GM21529 (cell line): Measurements from ENCODE around the gene ARAP2.

Source experiments
- ATAC-seq: cut with Tn5 transposase; IDR thresholded peaks from one replicate; pipeline ENCODE4 v1.9.1; 2021; ENCODE audit not compliant: unreplicated experiment

Gene ARAP2

DNA sequence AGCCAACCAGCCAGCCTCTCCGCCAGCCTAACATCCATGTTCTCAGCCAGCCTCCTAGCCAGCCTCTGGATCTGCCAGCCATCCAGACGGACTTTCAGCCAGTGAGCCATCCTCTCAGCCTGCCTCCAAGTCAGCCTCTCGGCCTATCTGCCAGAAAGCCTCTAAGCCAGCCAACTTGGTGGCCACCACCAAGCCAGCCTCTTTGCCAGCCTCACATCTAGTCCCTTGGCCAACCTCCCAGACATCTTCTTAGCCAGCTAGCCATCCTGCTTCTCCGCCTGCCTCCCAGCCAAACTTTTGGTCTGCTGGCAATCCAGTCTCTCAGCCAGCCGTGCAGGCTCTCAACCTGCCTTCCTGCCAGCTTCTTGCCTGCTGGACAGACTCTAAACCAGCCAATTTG, 16.4 kb upstream of the ARAP2 start:
- no peak for ATAC-seq

DNA sequence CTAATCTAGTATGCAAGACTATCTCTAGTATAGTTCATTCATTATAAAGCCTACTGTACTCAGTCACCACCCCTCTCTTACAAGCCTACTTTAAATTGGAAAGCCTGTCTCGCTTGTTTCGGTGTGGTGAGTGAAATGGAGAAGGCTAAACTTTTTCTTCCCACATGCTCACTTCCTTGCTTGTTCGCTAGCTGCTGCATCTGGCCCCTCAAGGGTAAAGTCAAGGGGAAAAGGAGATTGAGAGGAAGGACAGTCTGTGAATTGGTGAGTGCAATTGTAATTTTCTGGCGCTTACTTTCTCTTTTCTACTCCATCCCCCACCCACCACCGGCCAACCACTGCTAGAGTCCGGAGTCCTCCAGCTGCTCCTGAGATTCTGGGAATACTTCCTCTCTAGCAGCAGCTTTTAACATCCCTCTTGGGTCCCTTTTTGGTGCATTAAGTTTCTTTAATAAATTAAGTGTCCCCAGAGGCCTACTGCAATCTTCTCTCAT, 12.1 kb upstream of the ARAP2 start:
- ATAC-seq, result peak; percentile 73

DNA sequence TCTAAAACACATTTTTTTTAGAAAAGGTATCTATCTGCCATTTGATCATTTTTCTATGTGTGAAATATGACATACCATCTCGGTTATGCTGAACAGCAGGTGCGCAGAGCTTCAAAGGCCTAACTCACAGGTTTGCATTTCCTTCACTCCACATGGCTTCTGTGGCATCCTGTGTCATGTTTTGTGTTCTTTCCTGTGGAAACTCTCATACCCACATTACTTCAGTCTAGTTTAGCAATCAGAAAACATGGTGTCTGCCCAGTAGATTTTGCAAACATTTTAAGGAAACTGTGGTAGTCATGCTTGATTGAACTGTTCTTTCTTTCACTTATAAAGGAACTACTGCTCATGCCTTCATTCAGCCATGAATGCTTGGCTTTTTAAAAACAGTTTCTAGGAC, 11.3 kb upstream of the ARAP2 start:
- ATAC-seq, result peak; percentile 80

DNA sequence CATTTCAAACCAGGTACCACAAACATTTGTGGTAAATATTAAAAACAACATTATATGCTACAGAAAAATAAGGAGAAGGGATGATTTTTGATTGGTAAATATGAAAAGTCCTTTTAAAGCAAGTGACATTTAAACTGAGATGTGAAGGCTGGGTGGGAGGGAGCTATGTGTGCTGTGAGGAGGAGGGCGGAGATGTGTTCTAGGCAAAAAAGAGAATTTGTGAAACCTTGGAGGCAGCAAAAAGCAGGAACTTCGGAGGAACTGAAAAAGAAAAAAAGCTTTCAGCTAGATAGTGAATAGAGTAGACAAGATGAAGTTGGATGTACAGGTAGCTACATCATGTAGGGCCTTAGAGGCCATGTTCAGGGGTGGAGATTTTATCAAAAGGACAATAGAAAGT, 10.1 kb upstream of the ARAP2 start:
- ATAC-seq, result no peak

DNA sequence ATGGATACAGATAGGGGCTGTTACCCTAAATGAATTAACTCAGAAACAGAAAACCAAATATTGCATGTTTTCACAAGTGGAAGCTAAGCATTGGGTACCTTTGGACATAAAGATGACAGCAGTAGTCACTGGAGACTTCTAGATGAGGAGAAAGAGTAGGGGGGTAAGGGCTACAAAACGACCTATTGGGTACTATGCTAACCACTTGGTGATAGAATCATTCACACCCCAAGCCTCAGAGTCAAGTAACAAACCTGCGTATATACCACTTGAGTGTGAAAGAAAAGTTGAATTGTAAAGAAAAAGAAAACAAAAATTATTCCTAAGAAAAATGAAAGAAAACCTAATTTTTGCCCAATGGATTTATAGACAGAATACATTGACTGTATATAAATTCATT, 7.7 kb upstream of the ARAP2 start:
- ATAC-seq, result no peak

DNA sequence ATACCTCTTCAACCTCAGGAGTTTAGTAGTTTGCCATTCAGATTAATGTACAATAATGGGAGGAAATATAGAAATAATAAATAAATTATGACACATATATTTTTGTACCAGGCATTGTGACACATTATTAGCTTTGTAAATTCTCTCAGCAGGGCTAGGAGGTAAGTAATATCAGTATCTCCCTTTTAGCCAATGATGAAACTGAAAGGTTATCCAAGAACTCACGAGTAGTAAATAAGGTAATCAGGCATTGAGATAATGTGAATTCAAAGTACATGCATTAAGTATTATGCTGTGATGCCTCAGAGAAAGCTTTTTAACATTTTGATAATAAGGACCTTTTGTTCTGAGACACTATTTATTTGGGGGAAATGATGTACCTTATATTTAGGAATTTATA, 5.3 kb upstream of the ARAP2 start:
- ATAC-seq, result no peak

DNA sequence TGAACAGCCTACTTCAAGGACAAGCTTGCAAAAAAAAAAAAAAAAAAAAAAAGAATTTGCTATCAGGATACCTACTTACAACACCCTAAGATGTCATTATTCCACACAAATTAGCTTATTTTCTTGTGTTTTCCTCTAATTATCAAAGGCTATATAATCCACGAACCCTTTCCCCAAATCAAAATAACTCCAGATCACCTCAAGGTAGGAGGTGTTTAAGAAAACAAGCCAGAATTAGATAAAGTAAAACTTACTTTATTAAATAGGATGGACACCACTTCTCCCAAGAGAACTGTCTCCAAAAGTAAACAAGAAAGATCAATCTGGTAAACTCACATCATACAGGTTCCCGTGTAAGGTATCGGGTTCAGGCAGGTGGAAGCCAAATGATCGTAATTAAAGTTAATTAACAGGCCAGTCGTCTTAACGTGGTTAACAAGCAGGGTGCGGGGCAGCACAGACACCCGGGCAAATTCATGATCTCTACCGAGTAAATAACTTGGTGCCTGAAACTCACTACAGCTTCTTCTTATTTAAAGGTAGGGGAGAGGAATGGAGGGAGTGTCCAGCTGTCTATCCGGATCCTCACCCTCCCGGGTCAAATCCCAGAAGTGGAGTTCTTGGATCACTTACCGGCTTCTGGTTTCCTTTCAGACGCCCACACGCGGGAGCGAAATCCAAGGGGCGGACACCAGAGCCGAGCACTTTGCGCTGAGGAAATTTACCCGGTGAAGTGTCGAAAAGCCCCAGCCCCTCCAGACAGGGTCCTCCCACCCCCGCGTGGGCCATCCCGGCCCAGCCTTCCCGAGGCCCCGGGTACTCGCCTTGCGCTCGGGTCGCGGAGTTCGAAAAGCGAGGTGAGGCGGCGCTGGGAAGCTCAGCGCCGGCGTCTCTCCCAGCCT, 708 bp downstream of the ARAP2 start:
- peak; percentile 29 for ATAC-seq

DNA sequence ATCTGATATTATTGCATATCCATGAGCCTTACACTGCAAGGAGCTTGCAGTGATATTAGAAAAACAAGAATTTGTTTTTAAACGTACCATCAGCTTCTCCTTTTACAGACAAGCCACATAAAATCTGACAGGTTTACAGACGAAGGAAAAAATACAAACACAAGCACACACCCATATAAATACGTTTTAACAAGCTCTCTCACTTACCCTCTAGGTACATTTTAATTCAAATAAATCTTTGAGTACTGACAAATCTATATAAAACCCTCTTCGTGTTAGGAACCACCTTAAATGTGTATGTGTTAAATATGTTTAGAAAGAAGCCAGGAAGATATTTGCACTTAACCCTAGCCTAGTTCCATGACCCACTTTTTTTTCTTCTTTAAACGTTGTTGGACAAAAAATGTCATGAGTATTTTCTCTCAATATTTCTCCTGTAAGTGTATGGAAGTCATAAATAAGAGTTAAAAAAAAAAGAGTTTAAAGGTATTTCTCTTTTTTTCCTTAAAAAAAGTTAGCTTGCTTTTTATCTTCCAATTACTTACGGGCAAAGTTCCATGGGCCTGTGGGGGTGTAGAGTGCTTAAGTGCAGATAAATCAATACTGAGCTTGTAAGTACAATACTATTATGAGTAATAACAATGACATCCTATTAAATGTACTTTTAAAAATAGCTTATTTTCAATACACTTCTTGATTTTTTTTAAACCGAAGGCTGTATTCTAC, 1.5 kb downstream of the ARAP2 start:
- ATAC-seq, result no peak

DNA sequence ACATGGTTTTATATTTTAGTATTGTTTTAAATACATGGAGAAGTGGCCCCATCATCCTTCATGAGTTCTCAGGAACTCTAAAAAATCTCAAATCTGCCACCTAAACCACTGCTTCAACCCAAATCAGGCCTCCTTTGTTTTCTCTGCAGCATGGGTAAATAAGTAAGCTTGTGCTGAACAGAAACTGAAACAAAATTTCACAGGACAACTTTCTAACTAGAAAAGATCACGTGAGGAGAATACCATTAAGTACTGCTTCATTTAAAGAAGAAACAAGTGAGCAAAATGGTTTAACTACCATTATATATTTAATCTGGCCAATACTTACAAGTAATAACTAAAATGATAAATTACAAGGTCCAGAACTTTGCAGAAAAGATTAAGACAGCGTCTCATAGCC, 2.5 kb downstream of the ARAP2 start:
- ATAC-seq, result peak; percentile 49

DNA sequence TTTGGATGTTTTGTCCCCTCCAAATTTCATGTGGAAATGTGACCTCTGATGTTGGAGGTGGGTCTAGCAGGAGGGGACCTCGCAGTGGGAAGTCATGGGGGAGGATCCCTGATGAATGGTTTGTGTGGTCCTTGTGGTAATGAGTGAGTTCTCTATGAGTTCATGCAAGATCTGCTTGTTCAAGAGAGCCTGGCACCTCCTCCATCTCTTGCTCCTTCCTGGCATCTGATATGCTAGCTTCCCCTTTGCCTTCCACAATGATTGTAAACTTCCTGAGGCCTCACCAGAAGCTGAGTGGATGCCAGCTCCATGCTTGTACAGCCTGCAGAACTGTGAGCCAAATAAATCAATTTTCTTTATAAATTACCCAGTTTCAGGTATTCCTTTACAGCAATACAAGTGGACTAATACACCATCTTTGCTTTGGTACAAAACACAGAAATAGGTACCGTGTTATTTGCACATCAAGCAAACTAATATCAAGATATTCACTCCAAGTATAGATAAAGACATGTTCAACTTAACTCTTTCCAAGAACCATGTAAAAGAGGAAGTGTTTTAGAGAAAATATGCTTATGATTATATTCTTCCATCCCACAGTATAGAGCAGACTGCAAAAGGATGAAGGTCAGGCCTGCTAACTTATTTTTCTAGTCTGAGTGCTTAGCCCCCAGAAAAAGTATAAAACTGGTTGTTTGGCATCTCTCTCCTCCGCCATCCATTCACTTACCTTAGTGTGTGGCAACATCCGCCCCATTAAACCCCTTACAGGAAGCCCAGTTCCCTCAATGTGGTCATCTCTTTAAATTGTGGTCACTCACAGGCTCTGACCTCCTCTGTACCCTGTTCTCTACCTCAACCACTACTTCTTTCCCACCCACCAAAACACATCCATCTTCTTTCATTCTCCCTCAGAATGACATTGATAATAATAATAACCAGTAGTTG, 6.7 kb downstream of the ARAP2 start:
- no peak for ATAC-seq

DNA sequence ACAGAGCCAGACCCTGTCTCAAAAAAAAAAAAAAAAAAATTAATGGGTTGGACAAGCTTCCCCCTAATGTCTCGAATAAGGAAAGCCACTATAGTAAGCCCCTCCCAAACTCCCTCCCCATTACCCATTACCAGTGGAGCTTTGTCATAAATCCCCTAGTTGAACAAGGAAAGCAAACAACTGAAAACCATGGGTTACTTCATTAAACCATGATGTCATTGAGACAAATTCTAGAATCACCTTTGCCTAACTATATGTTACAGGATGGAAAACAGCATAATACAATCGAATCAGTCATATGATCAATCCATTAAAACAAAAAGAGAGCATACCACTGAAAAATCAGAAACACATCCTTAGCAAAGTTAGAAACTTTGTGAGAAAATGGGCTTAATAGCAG, 8.2 kb downstream of the ARAP2 start:
- no peak for ATAC-seq

DNA sequence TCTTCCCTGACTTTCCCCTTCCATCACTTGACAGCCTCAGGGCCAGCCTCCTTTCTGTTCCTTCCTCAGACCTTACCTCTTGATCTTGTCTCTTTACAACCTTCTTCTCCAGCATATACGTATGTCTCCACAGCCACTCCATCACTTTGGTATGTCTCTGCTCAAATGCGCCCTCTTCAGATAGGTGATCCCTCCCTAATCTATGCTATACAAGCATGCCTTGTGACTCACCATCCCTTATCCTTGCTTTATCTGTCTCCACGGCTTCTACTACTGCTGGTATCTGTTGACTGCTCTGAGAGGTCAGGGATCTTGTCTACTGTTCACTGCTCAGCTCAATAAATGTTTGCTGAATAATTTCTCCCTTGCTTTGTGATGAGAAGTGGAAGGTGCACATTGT, 9.0 kb downstream of the ARAP2 start:
- ATAC-seq, result no peak

DNA sequence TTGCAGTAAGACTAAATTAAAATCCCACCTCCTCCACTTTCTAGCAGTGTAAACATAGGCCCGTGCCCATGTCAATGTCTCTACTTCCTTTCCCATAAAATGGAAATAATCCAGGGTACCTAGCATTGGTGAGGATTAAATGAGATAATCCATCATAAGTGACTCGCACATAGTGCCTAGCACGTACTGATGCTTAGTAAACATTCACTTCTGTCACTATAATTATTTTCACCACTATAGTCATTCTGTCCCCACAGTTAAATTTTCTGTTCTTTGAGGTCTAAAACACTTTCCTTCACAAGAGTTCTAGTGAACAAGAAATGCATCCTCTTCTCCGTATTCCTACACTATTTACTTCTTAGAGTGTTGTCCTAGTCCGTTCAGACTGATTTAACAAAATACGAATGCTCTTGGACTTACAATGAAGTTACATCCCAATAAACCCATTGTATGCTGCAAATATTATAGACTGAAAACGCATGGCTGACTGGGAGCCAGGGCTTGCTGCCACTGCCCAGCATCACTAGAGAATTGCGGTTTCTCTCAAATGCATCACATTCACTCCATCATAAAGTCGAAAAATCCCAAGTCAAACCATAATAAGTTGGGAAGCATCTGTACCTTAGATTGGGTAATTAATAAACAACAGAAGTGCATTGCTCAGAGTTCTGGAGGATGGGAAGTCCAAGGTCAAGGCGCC, 10.6 kb downstream of the ARAP2 start:
- ATAC-seq, result no peak

DNA sequence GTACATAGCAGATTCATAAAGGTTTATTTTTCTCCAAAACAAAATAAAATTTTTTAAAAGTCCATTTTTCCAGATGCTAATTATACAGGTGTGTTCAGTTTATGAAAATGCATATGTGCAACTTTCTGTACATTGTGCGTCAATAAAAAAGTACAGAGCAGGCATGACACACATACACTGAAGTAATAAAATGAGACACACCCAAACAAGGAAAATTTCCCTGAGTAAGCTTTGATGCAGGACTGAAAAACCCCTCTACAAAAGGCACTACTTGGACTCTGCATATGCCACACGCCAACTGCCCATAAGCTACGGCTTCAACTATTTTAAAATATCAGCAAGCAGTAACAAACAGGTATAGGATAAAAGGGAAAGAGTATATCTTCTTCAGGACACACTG, 13.8 kb downstream of the ARAP2 start:
- ATAC-seq, result no peak

DNA sequence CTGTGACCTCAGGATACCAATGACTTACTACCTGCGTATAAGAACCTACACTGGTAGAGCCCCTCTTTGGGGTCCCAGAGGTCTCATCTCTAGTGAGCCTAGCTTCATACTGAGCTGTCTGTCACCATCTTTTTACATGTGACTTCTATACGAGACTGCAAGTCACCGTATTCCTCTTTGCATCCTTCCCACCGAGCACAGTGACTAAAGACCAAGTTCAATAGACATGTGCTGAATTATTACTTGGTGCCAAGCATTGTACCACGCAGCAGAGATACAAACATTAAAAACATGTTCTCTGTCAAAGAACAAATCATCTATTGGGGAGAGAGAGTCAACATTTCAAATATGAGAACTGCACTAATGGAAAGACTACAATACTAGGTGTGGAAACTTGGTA, 16.4 kb downstream of the ARAP2 start:
- no peak for ATAC-seq

DNA sequence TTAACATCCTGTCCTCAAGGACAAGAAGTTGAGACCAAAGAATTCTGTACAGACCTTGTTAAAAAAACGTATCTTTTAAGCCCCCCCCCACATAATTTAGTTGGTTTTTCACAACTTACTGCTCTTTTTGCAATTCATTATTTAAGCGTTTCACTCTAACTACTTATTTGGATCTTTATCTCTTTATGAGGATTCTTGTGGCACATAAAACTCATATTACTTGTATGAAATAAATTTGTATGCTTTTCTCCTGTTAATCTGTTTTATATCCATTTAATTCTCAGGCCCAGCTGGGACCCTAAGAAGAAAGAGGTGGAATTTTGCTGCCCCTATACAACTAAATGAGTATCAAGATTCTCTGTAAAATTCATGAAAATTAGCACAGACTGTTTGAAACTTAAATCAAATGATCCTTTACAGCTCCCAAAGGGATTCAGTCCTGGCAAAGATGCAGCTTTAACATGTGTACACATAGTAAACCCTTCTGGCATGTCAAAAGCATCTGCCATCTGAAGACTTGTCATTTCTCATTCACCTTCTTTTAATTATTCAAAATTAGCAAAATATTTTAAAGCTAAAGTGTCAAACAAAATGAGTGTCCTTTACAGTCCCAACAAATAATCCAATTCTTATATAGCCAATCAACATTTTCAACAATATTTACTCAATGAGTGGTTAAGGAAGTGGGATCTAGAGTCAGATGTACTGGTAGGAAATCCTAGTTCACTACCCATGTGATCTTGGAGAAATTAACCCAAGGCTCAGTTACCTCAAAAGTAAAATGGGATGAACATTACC, 17.7 kb downstream of the ARAP2 start:
- ATAC-seq, result no peak

DNA sequence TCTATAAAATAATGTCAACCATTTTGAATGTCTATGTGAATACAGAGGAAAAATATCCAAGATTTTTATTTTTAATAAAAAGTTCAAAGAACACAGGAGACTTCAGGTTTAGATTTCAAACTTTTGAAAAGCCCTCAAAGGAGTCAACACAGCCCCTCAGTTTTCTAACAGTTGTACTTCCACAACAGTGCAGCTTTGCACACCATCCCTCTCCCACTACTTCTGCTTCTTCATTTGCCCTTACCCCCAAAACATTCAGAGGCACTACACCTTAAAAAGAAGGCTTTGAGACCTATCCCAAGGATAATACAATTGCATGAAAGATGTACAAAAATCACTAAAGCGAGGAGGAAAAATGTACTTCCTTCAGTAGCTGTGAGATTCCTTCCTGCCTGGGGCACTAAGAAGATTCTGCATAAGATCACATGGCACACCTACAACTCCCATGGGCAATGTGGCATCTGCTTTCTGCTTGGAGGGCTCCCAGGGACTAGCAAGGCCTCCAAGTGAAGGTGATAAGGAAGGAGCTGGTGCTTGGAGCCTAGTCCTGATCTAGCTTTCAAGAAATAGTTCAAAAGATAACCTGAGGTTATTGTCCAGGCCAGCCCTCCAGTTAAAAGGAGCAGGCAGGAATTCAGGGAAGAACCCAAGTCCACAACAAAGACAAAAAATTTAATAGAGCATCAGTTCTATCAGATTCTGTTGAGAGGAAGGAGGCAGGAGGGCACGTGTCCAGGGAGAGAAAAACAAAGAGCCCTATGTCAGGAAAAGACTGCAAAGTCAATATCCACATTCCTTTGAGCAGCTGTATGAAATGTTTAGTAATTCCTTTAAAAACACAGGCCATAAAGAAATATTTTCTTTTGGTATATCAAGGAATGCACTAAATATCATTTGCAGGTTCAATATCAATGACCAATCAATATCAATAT, 19.1 kb downstream of the ARAP2 start:
- ATAC-seq, result no peak

DNA sequence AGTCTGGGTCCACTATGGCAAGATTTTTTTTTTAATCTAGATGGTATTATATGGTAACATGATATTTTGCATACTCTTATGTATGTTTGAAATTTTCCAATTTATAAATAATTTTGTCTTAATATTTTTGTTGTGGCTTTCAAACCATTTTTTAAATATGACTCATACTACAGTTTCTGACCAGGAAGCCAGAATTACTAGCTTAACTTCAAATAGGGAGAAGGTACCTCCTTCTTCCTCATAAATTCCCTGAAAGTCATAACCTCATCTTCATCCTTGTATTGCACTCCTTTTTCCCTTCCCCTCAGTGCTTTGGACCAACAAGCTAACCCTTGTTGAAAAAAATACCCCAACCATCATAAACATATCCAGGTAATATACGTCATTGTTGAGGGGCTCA, 21.6 kb downstream of the ARAP2 start:
- ATAC-seq, result no peak

DNA sequence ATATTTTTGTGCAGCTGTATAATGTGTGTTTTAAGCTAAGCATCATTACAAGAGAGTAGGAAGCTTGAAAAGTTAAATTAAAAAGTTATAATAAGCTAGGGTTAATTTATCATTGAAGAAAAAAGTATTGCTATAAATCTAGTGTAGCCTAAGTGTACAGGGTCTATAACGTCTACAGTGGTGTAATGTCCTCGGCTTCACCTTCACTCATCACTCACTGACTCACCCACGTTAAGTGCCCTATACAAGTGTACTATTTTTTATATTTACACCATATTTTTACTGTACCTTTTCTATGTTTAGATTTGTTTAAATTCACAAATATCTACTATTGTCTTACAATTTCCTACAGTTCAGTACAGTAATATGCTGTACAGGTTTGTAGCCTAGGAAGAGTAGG, 23.5 kb downstream of the ARAP2 start:
- ATAC-seq, result no peak
